OCI-LY7 (cell line): Measurements from ENCODE around the gene ZNF622. TPM values are rescaled to one million over a fixed set of nuclear protein-coding genes. Genes with fewer than 3 reads are reported as not detected.

Experiments used
- BruUV-seq: library from RNA; stranded (reverse); fragments of 400-500 nt; replicated peaks from 2 replicates; lab custom pipeline; 2021; lab: Mats Ljungman, UMichigan
- CTCF ChIA-PET: fragments of 300-600 bp; sonication (Branson Sonifier 250); formaldehyde crosslinking; loops from one replicate; lab custom pipeline; 2022; ENCODE audit warnings: antibody characterized with exemption; ENCODE audit not compliant: unreplicated experiment; lab: Charles Lee
- POLR2A ChIA-PET: fragments of 300-600 bp; sonication (Branson Sonifier 250); formaldehyde crosslinking; loops from one replicate; lab custom pipeline; 2022; ENCODE audit warnings: antibody characterized with exemption; lab: Charles Lee
- DNase-seq: peaks from one replicate; pipeline ENCODE4 v3.0.0-alpha.2; 2015; ENCODE audit warnings: low spot score
- H2AFZ ChIP-seq: fragments of 200-600 bp; sonication (generic), shearing (Covaris generic); 2 replicates; pipeline ENCODE4 v1.6.1; 2014; ENCODE audit warnings: mild to moderate bottlenecking, antibody characterized with exemption, low read length, moderate library complexity
- H3K27ac ChIP-seq: fragments of 200-600 bp; sonication (generic); 2 replicates; pipeline ENCODE4 v1.5.1; 2014; ENCODE audit warnings: mixed run types, low read depth, mild to moderate bottlenecking, moderate library complexity, low read length, inconsistent platforms; ENCODE audit not compliant: poor library complexity, severe bottlenecking
- H3K36me3 ChIP-seq: fragments of 200-600 bp; sonication (generic); 2 replicates; pipeline ENCODE4 v1.6.1; 2014; ENCODE audit warnings: mild to moderate bottlenecking, antibody characterized with exemption, low read length, moderate library complexity, mixed read lengths; ENCODE audit not compliant: insufficient read depth
- H3K4me1 ChIP-seq: fragments of 200-600 bp; sonication (generic); 2 replicates; pipeline ENCODE4 v1.5.1; 2014; ENCODE audit warnings: mild to moderate bottlenecking, low read length; ENCODE audit not compliant: insufficient read depth, poor library complexity, severe bottlenecking
- H3K4me2 ChIP-seq: fragments of 200-600 bp; sonication (generic); 2 replicates; pipeline ENCODE4 v1.6.1; 2014; ENCODE audit warnings: mild to moderate bottlenecking, low read length
- H3K4me3 ChIP-seq: fragments of 200-600 bp; sonication (generic); 2 replicates; pipeline ENCODE4 v1.5.1; 2014; ENCODE audit warnings: mild to moderate bottlenecking, low read depth, low read length; ENCODE audit not compliant: poor library complexity, severe bottlenecking
- H3K79me2 ChIP-seq: fragments of 200-600 bp; sonication (generic); 2 replicates; pipeline ENCODE4 v1.6.1; 2016; ENCODE audit warnings: low read depth, mild to moderate bottlenecking, low read length, moderate library complexity, mixed read lengths; ENCODE audit not compliant: insufficient read depth
- H3K9me2 ChIP-seq: fragments of 200-600 bp; sonication (generic); 2 replicates; pipeline ENCODE4 v1.6.1; 2016; ENCODE audit warnings: mild to moderate bottlenecking, low read length, mixed read lengths; ENCODE audit not compliant: insufficient read depth
- H3K9me3 ChIP-seq: fragments of 200-600 bp; sonication (generic); 2 replicates; pipeline ENCODE4 v1.6.1; 2014; ENCODE audit warnings: mild to moderate bottlenecking, mixed run types, low read length, mixed read lengths
- H4K20me1 ChIP-seq: fragments of 200-600 bp; sonication (generic); 2 replicates; pipeline ENCODE4 v1.6.1; 2014; ENCODE audit warnings: mild to moderate bottlenecking, antibody characterized with exemption, low read length, moderate library complexity, mixed read lengths; ENCODE audit not compliant: insufficient read depth
- CTCF ChIP-seq: fragments of 200-600 bp; sonication (generic); conservative IDR thresholded peaks from 2 replicates; pipeline ENCODE4 v1.5.1; 2014; ENCODE audit warnings: mild to moderate bottlenecking, antibody characterized with exemption, low read length, moderate library complexity, mixed read lengths
- EZH2phosphoT487 ChIP-seq: fragments of 200-600 bp; sonication (generic); IDR thresholded peaks from 2 replicates; pipeline ENCODE4 v1.6.1; 2018; ENCODE audit warnings: low read depth, borderline replicate concordance, mild to moderate bottlenecking, mixed run types, antibody characterized with exemption, low read length, moderate library complexity, mixed read lengths
- intact Hi-C: fragments of 100-400 bp; cut with micrococcal nuclease; formaldehyde crosslinking; loops from one replicate; pipeline ENCODE4 v1.10.0; 2022; ENCODE audit not compliant: unreplicated experiment
- total RNA-seq, 2 experiments: library from RNA; depleted of rRNA in 1 of 2; stranded (reverse); fragments of >200 nt in 1 of 2; shearing (Covaris generic) in 1 of 2; gene quantifications; 2 replicates each; pipeline ENCODE4 v1.2.3, GENCODE V29; 2014 to 2022

Gene ZNF622
- total RNA-seq, 2 experiments from 2014 or later, result 25.7 to 32.9 TPM

- no peak for DNase-seq
- Histone ChIP-seq H3K9me3 (no peaks in the 10 kb centered on the region), H3K4me3 (no peak overlapping the region), H3K4me1 (peaks cover 3% of the 10 kb centered on the region), H3K4me2 (no peak overlapping the region), H4K20me1 (peaks cover 13% of the 10 kb centered on the region; the same call in 1 of the 2 replicates), H2AFZ (no peak overlapping the region), H3K36me3 (peaks cover 97% of the 10 kb centered on the region), H3K9me2 (no peaks in the 10 kb centered on the region), H3K79me2 (peaks cover 37% of the 10 kb centered on the region; the same call in 1 of the 2 replicates), H3K27ac (no peak overlapping the region)
- ChIA-PET CTCF (interaction anchor here (0.6 kb wide), 1 partner anchor 304 kb away, joined by 3 read pairs; no protein-coding TSS in a partner anchor), POLR2A (interaction anchor here (0.7 to 1.1 kb wide), 5 partner anchors 11 to 165 kb away, joined by 3 to 5 read pairs (median 3); no protein-coding TSS in a partner anchor)
- BruUV-seq, result no TSS peak
- intact Hi-C loops, result no loop called here
- TF ChIP-seq CTCF (no peak), EZH2phosphoT487 (no peak)
These were observed 7.7 kb downstream of the ZNF622 start for GRCh38 chr5:16457853-16458252.

GRCh38 chr5:16457451-16457850 lies 8.1 kb downstream of the ZNF622 start:
- no peaks in the 10 kb centered on the region for H3K4me1 ChIP-seq
- DNase-seq, result no peak

More at GRCh38 chr5:16457451-16457850, 8.1 kb downstream of the ZNF622 start:
- Histone ChIP-seq H2AFZ (no peak overlapping the region), H3K27ac (no peak overlapping the region), H3K79me2 (peaks cover 33% of the 10 kb centered on the region; the same call in 1 of the 2 replicates), H3K4me2 (no peak overlapping the region), H3K9me3 (no peaks in the 10 kb centered on the region), H3K36me3 (peaks cover 97% of the 10 kb centered on the region), H3K4me3 (no peak overlapping the region), H4K20me1 (peaks cover 12% of the 10 kb centered on the region; the same call in 1 of the 2 replicates), H3K9me2 (no peaks in the 10 kb centered on the region)
- POLR2A ChIA-PET, result interaction anchor here (0.7 to 1.1 kb wide), 4 partner anchors 12 to 1777 kb away, joined by 3 read pairs; no protein-coding TSS in a partner anchor
- no TSS peak for BruUV-seq
- intact Hi-C loops, result no loop called here
- TF ChIP-seq CTCF (no peak), EZH2phosphoT487 (no peak)
- CTCF ChIA-PET, result no interaction called here
